GM12872 (cell line): ENCODE measurements around the gene RYR3.

ENCODE experiments used
- TF ChIP-seq, protein P1 (sequence below): IDR thresholded peaks from 3 replicates; pipeline ENCODE4 v1.5.1; 2011; ENCODE audit warnings: low read depth, mild to moderate bottlenecking, low read length, moderate library complexity; ENCODE audit not compliant: insufficient read depth

The RYR3 gene

GRCh38 chr15:33722673-33723015 is 411.9 kb downstream of the RYR3 start:
- TF ChIP-seq, protein P1, sequence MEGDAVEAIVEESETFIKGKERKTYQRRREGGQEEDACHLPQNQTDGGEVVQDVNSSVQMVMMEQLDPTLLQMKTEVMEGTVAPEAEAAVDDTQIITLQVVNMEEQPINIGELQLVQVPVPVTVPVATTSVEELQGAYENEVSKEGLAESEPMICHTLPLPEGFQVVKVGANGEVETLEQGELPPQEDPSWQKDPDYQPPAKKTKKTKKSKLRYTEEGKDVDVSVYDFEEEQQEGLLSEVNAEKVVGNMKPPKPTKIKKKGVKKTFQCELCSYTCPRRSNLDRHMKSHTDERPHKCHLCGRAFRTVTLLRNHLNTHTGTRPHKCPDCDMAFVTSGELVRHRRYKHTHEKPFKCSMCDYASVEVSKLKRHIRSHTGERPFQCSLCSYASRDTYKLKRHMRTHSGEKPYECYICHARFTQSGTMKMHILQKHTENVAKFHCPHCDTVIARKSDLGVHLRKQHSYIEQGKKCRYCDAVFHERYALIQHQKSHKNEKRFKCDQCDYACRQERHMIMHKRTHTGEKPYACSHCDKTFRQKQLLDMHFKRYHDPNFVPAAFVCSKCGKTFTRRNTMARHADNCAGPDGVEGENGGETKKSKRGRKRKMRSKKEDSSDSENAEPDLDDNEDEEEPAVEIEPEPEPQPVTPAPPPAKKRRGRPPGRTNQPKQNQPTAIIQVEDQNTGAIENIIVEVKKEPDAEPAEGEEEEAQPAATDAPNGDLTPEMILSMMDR: no peak

GRCh38 chr15:33724321-33725036 is 413.7 kb downstream of the RYR3 start:
- TF ChIP-seq, protein P1: no peak

GRCh38 chr15:33729653-33730052 is 418.9 kb downstream of the RYR3 start:
- TF ChIP-seq, protein P1: peak; percentile 34; the same call in 1 of the 3 replicates

GRCh38 chr15:33730815-33731214 is 420.0 kb downstream of the RYR3 start:
- TF ChIP-seq, protein P1: no peak

DNA sequence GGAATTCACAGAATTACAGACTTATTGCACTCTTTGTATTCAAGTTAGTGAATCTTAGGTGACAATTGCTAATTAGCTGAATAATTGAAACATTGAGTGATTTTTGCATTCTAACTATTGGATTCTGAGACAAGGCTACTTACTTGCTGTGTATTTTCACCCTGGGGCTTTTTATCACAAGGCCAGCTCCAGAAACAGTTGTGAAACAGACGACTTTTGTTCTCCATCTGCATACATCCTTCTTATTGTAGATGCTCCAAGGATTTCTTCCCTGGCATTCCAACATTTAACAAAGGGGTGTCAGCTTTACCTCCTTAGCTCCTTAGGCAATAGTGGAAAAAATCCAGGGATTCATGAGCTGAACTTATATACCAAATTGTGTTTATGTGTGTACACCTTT is 424.4 kb downstream of the RYR3 start:
- TF ChIP-seq, protein P1: no peak

GRCh38 chr15:33735637-33736247 is 425.0 kb downstream of the RYR3 start:
- TF ChIP-seq, protein P1: peak; percentile 65

DNA sequence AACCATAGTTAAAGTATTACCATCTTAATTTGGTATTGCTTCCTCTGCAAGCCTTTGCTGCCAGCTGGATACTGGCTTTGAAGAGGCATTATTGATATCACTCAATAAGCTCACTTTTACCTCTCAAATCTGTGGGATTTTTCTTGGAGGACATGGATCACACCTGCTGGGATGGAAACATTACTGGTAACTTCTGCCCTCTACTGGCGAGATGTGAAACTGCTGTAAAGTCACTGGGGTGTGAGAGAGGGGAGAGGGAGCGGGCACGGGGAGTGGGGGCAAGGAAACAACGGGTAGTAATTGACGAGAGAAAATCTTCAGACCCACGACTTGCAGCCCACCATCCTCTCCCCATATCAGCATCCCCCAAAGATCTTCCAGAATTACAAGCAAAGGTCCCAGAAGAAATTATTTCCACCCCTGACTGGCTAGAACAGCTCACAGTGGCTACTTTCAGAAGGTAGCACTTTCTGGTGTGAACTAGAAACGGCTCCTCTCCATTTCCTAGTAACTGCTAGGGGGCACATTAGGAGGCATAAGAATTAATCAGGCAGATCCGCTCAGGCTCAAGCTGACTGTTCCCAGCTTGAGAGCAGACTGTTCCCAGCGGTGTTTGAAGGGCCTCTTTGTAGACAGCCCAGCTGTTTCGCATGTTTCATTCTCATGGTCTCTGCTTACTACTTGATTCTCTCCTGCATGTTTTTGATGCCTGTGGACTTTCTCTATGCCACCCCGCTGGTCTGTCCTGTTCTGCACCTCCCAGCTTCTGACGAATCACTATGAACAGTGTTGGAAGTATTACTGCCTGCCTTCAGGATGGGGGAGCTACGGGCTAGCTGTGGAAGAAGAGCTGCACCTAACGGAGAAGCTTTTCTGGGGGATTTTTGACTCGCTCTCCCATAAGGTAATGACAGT is 427.2 kb downstream of the RYR3 start:
- TF ChIP-seq, protein P1: peak; percentile 83
